HepG2 (cell line): Measurements from ENCODE around the gene ZNF142. TPM values are rescaled to one million over a fixed set of nuclear protein-coding genes. Genes with fewer than 3 reads are reported as not detected.

Source experiments
- ATAC-seq: fragments of 200-7000 bp; cut with Tn5 transposase; 3 replicates; pipeline ENCODE4 v1.9.1; 2020; ENCODE audit warnings: mild to moderate bottlenecking, moderate library complexity
- BruUV-seq: library from RNA; stranded (reverse); fragments of 400-500 nt; replicated peaks from 2 replicates; lab custom pipeline; 2021; lab: Mats Ljungman, UMichigan
- CTCF ChIA-PET: fragments of 300-600 bp; formaldehyde crosslinking; extraction: SDS; loops from one replicate; lab custom pipeline; 2021; ENCODE audit warnings: low total read pairs, inconsistent platforms, low intra/inter-chr PET ratio; lab: Yijun Ruan, JAX
- POLR2A ChIA-PET: fragments of 350-600 bp; sonication (Branson Sonifier 250); formaldehyde crosslinking; loops from one replicate; lab custom pipeline; 2020; ENCODE audit warnings: antibody characterized with exemption, inconsistent platforms; lab: Yijun Ruan, JAX
- DNase-seq: peaks from one replicate; pipeline ENCODE4 v3.0.0-alpha.2; 2015; ENCODE audit warnings: low spot score
- FAIRE-seq: peaks from 3 replicates; lab custom pipeline; 2011; peaks lifted over from hg19 to GRCh38; lab: Jason Lieb, UNC
- H2AFZ ChIP-seq: one replicate; pipeline ENCODE4 v1.6.1; 2011; ENCODE audit warnings: low read length, inconsistent platforms
- H3K27ac ChIP-seq: fragments of 300-600 bp; 3 replicates; pipeline ENCODE4 v1.8.0; 2011; ENCODE audit warnings: mixed run types, mild to moderate bottlenecking, mixed read lengths, low read length, inconsistent platforms; ENCODE audit not compliant: insufficient read depth; ENCODE audit errors: extremely low read length
- H3K27me3 ChIP-seq, 2 experiments: fragments of 200-600 bp in 1 of 2; 2 replicates in 1 of 2; 3 replicates in 1 of 2; pipeline versions ENCODE4 v1.6.0 to v1.8.0; 2011; ENCODE audit warnings: low read length in 2 of 2, mild to moderate bottlenecking in 2 of 2, moderate library complexity in 2 of 2, inconsistent platforms in 1 of 2; ENCODE audit not compliant: insufficient read depth in 2 of 2, control insufficient read depth in 1 of 2
- H3K36me3 ChIP-seq, 2 experiments: fragments of 200-600 bp in 1 of 2; replicated peaks in 1 of 2; 2 replicates in 1 of 2; 3 replicates in 1 of 2; pipeline versions ENCODE4 v1.5.1 to v1.8.0; 2011; ENCODE audit warnings: low read length in 2 of 2, inconsistent platforms in 1 of 2; ENCODE audit not compliant: insufficient read depth in 2 of 2, control insufficient read depth in 1 of 2
- H3K4me1 ChIP-seq: 2 replicates; pipeline ENCODE4 v1.5.1; 2012; ENCODE audit warnings: low read length, inconsistent platforms; ENCODE audit not compliant: insufficient read depth
- H3K4me2 ChIP-seq: 2 replicates; pipeline ENCODE4 v1.6.0; 2011; ENCODE audit warnings: low read depth, low read length, inconsistent platforms
- H3K4me3 ChIP-seq, 3 experiments: fragments of 200-600 bp in 1 of 3; sonication (generic), shearing (Covaris generic) in 1 of 3; replicated peaks in 1 of 3; 2 replicates each; pipeline ENCODE4 v1.5.1; 2011 to 2016; ENCODE audit warnings: low read length in 3 of 3, inconsistent platforms in 2 of 3, low read depth in 2 of 3, mild to moderate bottlenecking in 2 of 3, control low read depth in 1 of 3, mixed read lengths in 1 of 3; ENCODE audit not compliant: insufficient read depth in 1 of 3
- H3K79me2 ChIP-seq: one replicate; pipeline ENCODE4 v1.6.1; 2011; ENCODE audit warnings: low read length, inconsistent platforms; ENCODE audit not compliant: insufficient read depth
- H3K9ac ChIP-seq: 2 replicates; pipeline ENCODE4 v1.6.0; 2011; ENCODE audit warnings: mild to moderate bottlenecking, low read depth, low read length, inconsistent platforms; ENCODE audit not compliant: insufficient read depth
- H3K9me3 ChIP-seq: 2 replicates; pipeline ENCODE4 v1.5.1; 2012; ENCODE audit warnings: mild to moderate bottlenecking, low read length
- H4K20me1 ChIP-seq: 2 replicates; pipeline ENCODE4 v1.6.0; 2011; ENCODE audit warnings: inconsistent platforms, mild to moderate bottlenecking, low read length, moderate library complexity; ENCODE audit not compliant: insufficient read depth
- BATF2 ChIP-seq: sonication (generic); formaldehyde crosslinking; IDR thresholded peaks from 2 replicates; pipeline ENCODE4 v1.8.0; 2022; ENCODE audit warnings: mild to moderate bottlenecking, missing genetic modification reagents, moderate library complexity
- CCAR2 ChIP-seq: fragments of 200-400 bp; formaldehyde crosslinking; optimal IDR thresholded peaks from 2 replicates; pipeline ENCODE3; 2018; ENCODE audit warnings: low read depth, mild to moderate bottlenecking, low read length, moderate library complexity
- KLF16 ChIP-seq, 2 experiments: sonication (generic) in 1 of 2; formaldehyde crosslinking in 1 of 2; IDR thresholded peaks; 2 replicates each; pipeline versions ENCODE4 v1.6.1 to v1.8.0; 2016 to 2023; ENCODE audit warnings: missing genetic modification reagents in 2 of 2, missing compliant biosample characterization in 1 of 2
- MAFK ChIP-seq, 2 experiments: IDR thresholded peaks in 1 of 2; conservative IDR thresholded peaks in 1 of 2; 2 replicates each; pipeline ENCODE4 v1.6.1; 2011; ENCODE audit warnings: improper control_type of control experiment in 2 of 2, low read length in 2 of 2
- MTA3 ChIP-seq: sonication (generic); formaldehyde crosslinking; IDR thresholded peaks from 2 replicates; pipeline ENCODE4 v1.4.0; 2020; ENCODE audit warnings: missing genetic modification reagents
- NFAT5 ChIP-seq: sonication (generic); formaldehyde crosslinking; IDR thresholded peaks from 2 replicates; pipeline ENCODE4 v1.4.0; 2020; ENCODE audit warnings: missing genetic modification reagents
- NFRKB ChIP-seq: fragments of 450-650 bp; IDR thresholded peaks from 2 replicates; pipeline ENCODE4 v1.6.1; 2017
- TFAP4 ChIP-seq: sonication (generic); IDR thresholded peaks from 2 replicates; pipeline ENCODE4 v1.6.1; 2016; ENCODE audit warnings: low read depth, borderline replicate concordance
- ZBTB2 ChIP-seq: sonication (generic); formaldehyde crosslinking; IDR thresholded peaks from 2 replicates; pipeline ENCODE4 v1.8.0; 2022; ENCODE audit warnings: low read depth, missing genetic modification reagents
- ZNF737 ChIP-seq: sonication (generic); formaldehyde crosslinking; IDR thresholded peaks from 2 replicates; pipeline ENCODE4 v1.5.0; 2020; ENCODE audit warnings: missing genetic modification reagents, mild to moderate bottlenecking, borderline replicate concordance
- WGBS: methylation state at CpG from one replicate; pipeline ENCODE4 v1.1.6; 2017; ENCODE audit warnings: low lambda C conversion rate; 5-methylcytosine and 5-hydroxymethylcytosine counted together
- in situ Hi-C: cut with HindIII; loops from 2 replicates; pipeline ENCODE4 v1.10.0; 2017; ENCODE audit warnings: low pct_unique_long_range_greater_than_20kb; ENCODE audit not compliant: extremely low pct_ligation_motif_present
- intact Hi-C: fragments of 100-400 bp; cut with micrococcal nuclease; formaldehyde crosslinking; loops from one replicate; pipeline ENCODE4 v1.10.0; 2022; ENCODE audit not compliant: unreplicated experiment
- polyA plus RNA-seq, 8 experiments: library from polyadenylated mRNA; depleted of rRNA in 3 of 8; stranded (reverse) in 7 of 8; unstranded in 1 of 8; fragments of >200 nt; fragmentation: Illumina TruSeq in 4 of 8; extraction: Trizol in 4 of 8; gene quantifications; 2 replicates each; pipeline versions ENCODE4 v1.2.1 to v1.2.3, GENCODE V29; 2011 to 2016; ENCODE audit warnings: low read depth in 4 of 8, missing spikeins in 1 of 8, mixed read lengths in 1 of 8; ENCODE audit not compliant: insufficient read depth in 1 of 8
- total RNA-seq, 5 experiments: library from RNA; depleted of rRNA; stranded (reverse); fragments of >200 nt; fragmentation: Illumina TruSeq; extraction: Trizol; gene quantifications; 2 replicates each; pipeline ENCODE4 v1.2.3, GENCODE V29; 2016; ENCODE audit warnings: low read depth in 1 of 5

Gene ZNF142
- total and polyA plus RNA-seq, 2 of the 13 experiments (the other 11 are each of a cell fraction or from before 2014, with no cell fraction given), result 4.8 to 11.4 TPM

GRCh38 chr2:218703341-218703740 is 43.9 kb upstream of the ZNF142 start:
- CTCF ChIA-PET, result no interaction called here
- no peak overlapping the region for H3K4me2 ChIP-seq
- no peaks in the 10 kb centered on the region for H3K9me3 ChIP-seq
- FAIRE-seq (no peak), ATAC-seq (no peak), DNase-seq (no peak)
- intact Hi-C loops, result no loop called here
- H3K79me2 ChIP-seq, result no peaks in the 10 kb centered on the region
- no peak overlapping the region for H3K27ac ChIP-seq
- no peaks in the 10 kb centered on the region for H3K27me3 ChIP-seq
- peaks cover 2 to 6% of the 10 kb centered on the region in 2 experiments; a peak in 2 of 5 replicates for H3K36me3 ChIP-seq
- 0 out of 4 replicates have a peak, but pooled peaks of 1 of the 2 experiments have one; percentile 3 for TF ChIP-seq MAFK (conservative IDR thresholded peaks at IDR 0.05 in 1 of 2, IDR thresholded peaks at IDR 0.05 in 1 of 2; ENCODE audit: low read length in 2 of 2)
- no peak for TF ChIP-seq NFAT5
- no peak overlapping the region for H3K9ac ChIP-seq
- peaks cover 8% of the 10 kb centered on the region; the same call in 1 of the 2 replicates for H3K4me1 ChIP-seq
- no peak overlapping the region for H3K4me3 ChIP-seq
- no peak overlapping the region for H2AFZ ChIP-seq
- BruUV-seq, result no TSS peak
- POLR2A ChIA-PET, result no interaction called here
- WGBS, result 79% methylated on average over 4 of the region's 4 CpGs
- no peaks in the 10 kb centered on the region for H4K20me1 ChIP-seq
- in situ Hi-C loops, result no loop called here

GRCh38 chr2:218701806-218702205 is 42.4 kb upstream of the ZNF142 start:
- Histone ChIP-seq H2AFZ (no peak overlapping the region), H3K4me1 (peaks cover 8% of the 10 kb centered on the region; the same call in 1 of the 2 replicates), H3K79me2 (no peaks in the 10 kb centered on the region), H3K27ac (no peak overlapping the region), H3K36me3 (peaks cover 2 to 6% of the 10 kb centered on the region in 2 experiments; a peak in 3 of 5 replicates), H3K9me3 (no peaks in the 10 kb centered on the region), H3K4me2 (no peak overlapping the region), H3K4me3 (no peak overlapping the region), H3K9ac (no peak overlapping the region), H3K27me3 (no peaks in the 10 kb centered on the region), H4K20me1 (no peaks in the 10 kb centered on the region)
- BruUV-seq, result no TSS peak
- in situ Hi-C loops, result no loop called here
- ATAC-seq (no peak), DNase-seq (no peak), FAIRE-seq (no peak)
- POLR2A ChIA-PET, result no interaction called here
- WGBS, result 96% methylated on average over 2 of the region's 2 CpGs
- CTCF ChIA-PET, result no interaction called here
- intact Hi-C loops, result no loop called here
- no peak for TF ChIP-seq ZNF737 (CRISPR knock-in tag)
- TF ChIP-seq NFRKB, result no peak
- no peak for TF ChIP-seq BATF2
- no peak for TF ChIP-seq ZBTB2 (CRISPR knock-in tag)
- no peak for TF ChIP-seq KLF16 (CRISPR knock-in tag; IDR thresholded peaks at IDR 0.05)
- TF ChIP-seq CCAR2, result no peak
- no peak for TF ChIP-seq TFAP4
- no peak for TF ChIP-seq MTA3 (CRISPR knock-in tag)
